IPS DF 19.7 (cell line): ENCODE results near the gene F7.

Source experiments
- DNase-seq: peaks from one replicate; pipeline ENCODE4 v3.0.0-alpha.2; 2013; ENCODE audit warnings: low read depth, low spot score

The F7 gene

GRCh38 chr13:113117911-113118260 lies 12.3 kb downstream of the F7 start:
- no peak for DNase-seq

GRCh38 chr13:113118261-113119021 lies 12.8 kb downstream of the F7 start:
- no peak for DNase-seq

- no peak for DNase-seq
Observed at GRCh38 chr13:113119166-113119821, 13.7 kb downstream of the F7 start.

- no peak for DNase-seq
Observed at GRCh38 chr13:113119822-113120189, 14.2 kb downstream of the F7 start.

GRCh38 chr13:113120300-113121182 lies 14.9 kb downstream of the F7 start:
- DNase-seq = no peak

GRCh38 chr13:113121183-113121927 lies 15.8 kb downstream of the F7 start:
- no peak for DNase-seq

GRCh38 chr13:113121928-113122471 lies 16.4 kb downstream of the F7 start:
- no peak for DNase-seq

- no peak for DNase-seq
Observed at GRCh38 chr13:113122550-113123225, 17.1 kb downstream of the F7 start, which contains the start of gene F10. Gene F10, plus strand, starts transcription at chr13:113122799. Its CDS starts 57 bp downstream, at chr13:113122856.

GRCh38 chr13:113123226-113124201 lies 17.9 kb downstream of the F7 start:
- no peak for DNase-seq

GRCh38 chr13:113124211-113124970 lies 18.8 kb downstream of the F7 start:
- DNase-seq = no peak

GRCh38 chr13:113125506-113126264 lies 20.1 kb downstream of the F7 start:
- DNase-seq = no peak

GRCh38 chr13:113126265-113127150 lies 20.9 kb downstream of the F7 start:
- DNase-seq = no peak

GRCh38 chr13:113129480-113129879 lies 23.9 kb downstream of the F7 start:
- DNase-seq = no peak

- no peak for DNase-seq
Observed at GRCh38 chr13:113129921-113130750, 24.5 kb downstream of the F7 start.

GRCh38 chr13:113135281-113135760 lies 29.7 kb downstream of the F7 start:
- DNase-seq = no peak
